Measurements from ENCODE around the gene MLN.

Gene MLN

GRCh38 chr6:33817489-33817888 is 13.7 kb upstream of the MLN start:
- no peak for TF ChIP-seq POLR2A (IDR thresholded peaks at IDR 0.05; ENCODE audit: low read depth, low read length)
- no peak for TF ChIP-seq POU2F2 (IDR thresholded peaks at IDR 0.05; ENCODE audit: low read depth, low read length)
- no peak for TF ChIP-seq TAF1 (IDR thresholded peaks at IDR 0.05; ENCODE audit: low read depth, low read length)
- no peak for TF ChIP-seq PAX5 (IDR thresholded peaks at IDR 0.05; ENCODE audit: insufficient read depth, low read length, severe bottlenecking)
- TF ChIP-seq POLR2AphosphoS5 (IDR thresholded peaks at IDR 0.05; ENCODE audit: low read depth, low read length): no peak
- TF ChIP-seq SPI1 (IDR thresholded peaks at IDR 0.05; ENCODE audit: low read depth, low read length): no peak
- no peak for FAIRE-seq
- DNase-seq (ENCODE audit: insufficient read length, low spot score): no peak

- DNase-seq (ENCODE audit: insufficient read length, low spot score) (no peak), FAIRE-seq (no peak)
- TF ChIP-seq POU2F2 (IDR thresholded peaks at IDR 0.05; ENCODE audit: low read depth, low read length) (no peak), POLR2A (IDR thresholded peaks at IDR 0.05; ENCODE audit: low read depth, low read length) (no peak), PAX5 (IDR thresholded peaks at IDR 0.05; ENCODE audit: insufficient read depth, low read length, severe bottlenecking) (no peak), POLR2AphosphoS5 (IDR thresholded peaks at IDR 0.05; ENCODE audit: low read depth, low read length) (no peak), TAF1 (IDR thresholded peaks at IDR 0.05; ENCODE audit: low read depth, low read length) (no peak), SPI1 (IDR thresholded peaks at IDR 0.05; ENCODE audit: low read depth, low read length) (no peak)
Observed at GRCh38 chr6:33816911-33817310, 13.1 kb upstream of the MLN start.

DNA sequence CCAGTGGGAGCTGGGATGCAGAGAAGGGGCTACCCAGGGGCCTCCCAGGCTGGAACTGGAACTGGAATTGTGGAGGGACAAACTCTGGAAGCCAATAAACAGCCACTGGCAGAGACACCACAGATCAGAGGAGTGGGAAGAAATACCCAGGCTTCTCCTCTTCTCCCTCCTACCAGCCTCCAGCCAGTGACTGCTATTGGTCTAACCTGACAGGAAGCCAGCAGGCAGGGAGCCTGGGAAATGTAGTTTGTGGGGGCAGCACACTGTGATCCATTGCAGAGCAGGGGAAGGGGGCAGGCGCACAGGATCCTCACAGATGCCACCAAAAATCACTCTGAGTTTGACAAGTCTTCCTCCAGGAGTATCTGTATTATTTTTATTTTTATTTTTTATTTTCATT is 12.1 kb upstream of the MLN start:
- DNase-seq (ENCODE audit: insufficient read length, low spot score) (peak; percentile 51), FAIRE-seq (no peak)
- TF ChIP-seq POU2F2 (IDR thresholded peaks at IDR 0.05; ENCODE audit: low read depth, low read length) (no peak), SPI1 (IDR thresholded peaks at IDR 0.05; ENCODE audit: low read depth, low read length) (no peak), PAX5 (IDR thresholded peaks at IDR 0.05; ENCODE audit: insufficient read depth, low read length, severe bottlenecking) (no peak), POLR2A (IDR thresholded peaks at IDR 0.05; ENCODE audit: low read depth, low read length) (no peak), POLR2AphosphoS5 (IDR thresholded peaks at IDR 0.05; ENCODE audit: low read depth, low read length) (no peak), TAF1 (IDR thresholded peaks at IDR 0.05; ENCODE audit: low read depth, low read length) (no peak)

DNA sequence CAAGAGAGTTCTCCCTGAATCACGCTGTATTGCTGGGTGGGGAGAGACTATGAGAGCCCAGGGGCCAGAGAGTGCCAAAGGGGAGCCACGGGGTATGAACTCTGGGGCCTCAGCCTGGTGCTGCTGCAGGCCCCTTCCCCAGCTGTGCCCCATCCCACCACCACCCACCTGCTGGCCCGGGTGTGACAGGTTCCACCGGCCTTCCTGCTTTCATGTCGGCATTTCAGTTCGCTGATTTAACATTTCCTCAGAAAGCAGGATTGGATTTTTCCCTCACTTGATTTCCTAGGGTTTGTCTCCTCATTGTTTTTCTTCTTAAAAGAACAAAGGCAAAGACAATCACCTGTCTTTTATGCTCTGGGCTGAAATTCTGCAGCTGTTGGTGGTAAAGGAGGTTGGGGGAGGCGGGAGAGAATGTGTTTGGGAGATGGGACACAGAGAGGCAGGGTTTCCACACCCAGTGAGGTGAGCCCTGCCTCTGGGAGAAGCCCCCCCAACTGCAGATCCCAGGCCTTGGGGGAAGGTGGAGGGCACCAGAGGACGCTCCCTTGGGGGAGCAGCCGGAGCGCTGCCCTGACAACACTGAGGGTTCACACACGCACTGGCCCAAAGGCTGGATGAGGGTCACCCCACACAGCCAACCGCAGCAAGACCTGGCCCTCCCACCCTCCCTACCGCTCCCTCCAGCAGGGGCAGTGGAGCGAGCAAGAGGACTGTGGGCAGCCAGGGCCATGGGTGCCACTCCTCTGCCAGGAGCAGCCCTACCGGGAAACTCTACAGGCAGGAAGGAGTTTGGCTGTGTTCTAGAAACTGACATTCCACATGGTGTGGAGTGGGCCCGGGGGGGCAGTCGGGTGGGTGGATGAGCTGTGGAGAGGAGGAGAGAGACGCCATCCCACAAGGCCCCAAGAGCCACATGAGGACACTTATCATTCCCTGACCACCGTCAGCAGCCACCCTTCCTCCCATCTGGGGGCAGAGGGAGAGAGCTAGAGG is 10.5 kb upstream of the MLN start:
- DNase-seq (ENCODE audit: insufficient read length, low spot score) (no peak), FAIRE-seq (no peak)
- TF ChIP-seq POU2F2 (IDR thresholded peaks at IDR 0.05; ENCODE audit: low read depth, low read length): no peak
- no peak for TF ChIP-seq POLR2A (IDR thresholded peaks at IDR 0.05; ENCODE audit: low read depth, low read length)
- no peak for TF ChIP-seq TAF1 (IDR thresholded peaks at IDR 0.05; ENCODE audit: low read depth, low read length)
- TF ChIP-seq PAX5 (IDR thresholded peaks at IDR 0.05; ENCODE audit: insufficient read depth, low read length, severe bottlenecking): no peak
- TF ChIP-seq POLR2AphosphoS5 (IDR thresholded peaks at IDR 0.05; ENCODE audit: low read depth, low read length): no peak
- no peak for TF ChIP-seq SPI1 (IDR thresholded peaks at IDR 0.05; ENCODE audit: low read depth, low read length)

DNA sequence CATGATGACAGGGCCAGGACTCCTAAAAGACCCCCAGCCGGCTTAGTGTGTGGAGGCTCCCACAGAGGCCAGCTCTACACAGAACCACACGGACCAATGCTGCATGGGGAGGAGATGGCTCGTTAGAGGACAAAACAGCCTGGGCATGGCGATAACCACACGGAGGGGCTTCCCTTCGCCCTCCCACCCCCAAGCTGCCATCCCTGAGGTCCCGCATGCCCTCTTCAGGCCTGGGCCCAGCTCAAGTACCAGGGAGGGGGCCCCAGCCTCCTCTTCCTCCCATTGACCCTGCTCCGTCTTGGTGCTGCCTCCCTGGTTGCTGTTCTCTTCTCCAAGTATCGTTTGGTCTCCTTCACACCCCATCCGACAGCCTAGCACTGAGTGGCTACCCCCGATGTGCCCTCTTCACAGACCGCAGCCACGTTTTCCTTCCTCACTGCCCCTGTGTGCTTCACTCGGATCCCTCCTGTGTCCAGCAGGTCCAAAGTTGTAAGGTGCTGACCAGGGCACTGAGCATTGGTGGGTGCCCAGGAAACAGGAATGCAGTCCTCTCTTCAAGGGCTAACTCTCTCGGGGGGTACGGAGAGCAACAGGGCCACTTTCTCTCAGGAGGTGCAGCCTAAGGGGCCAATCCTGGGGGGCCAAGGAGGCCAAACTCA is 9.6 kb upstream of the MLN start:
- DNase-seq (ENCODE audit: insufficient read length, low spot score): no peak
- FAIRE-seq: no peak
- TF ChIP-seq POLR2A (IDR thresholded peaks at IDR 0.05; ENCODE audit: low read depth, low read length) (no peak), POU2F2 (IDR thresholded peaks at IDR 0.05; ENCODE audit: low read depth, low read length) (no peak), POLR2AphosphoS5 (IDR thresholded peaks at IDR 0.05; ENCODE audit: low read depth, low read length) (no peak), SPI1 (IDR thresholded peaks at IDR 0.05; ENCODE audit: low read depth, low read length) (no peak), TAF1 (IDR thresholded peaks at IDR 0.05; ENCODE audit: low read depth, low read length) (no peak)

DNA sequence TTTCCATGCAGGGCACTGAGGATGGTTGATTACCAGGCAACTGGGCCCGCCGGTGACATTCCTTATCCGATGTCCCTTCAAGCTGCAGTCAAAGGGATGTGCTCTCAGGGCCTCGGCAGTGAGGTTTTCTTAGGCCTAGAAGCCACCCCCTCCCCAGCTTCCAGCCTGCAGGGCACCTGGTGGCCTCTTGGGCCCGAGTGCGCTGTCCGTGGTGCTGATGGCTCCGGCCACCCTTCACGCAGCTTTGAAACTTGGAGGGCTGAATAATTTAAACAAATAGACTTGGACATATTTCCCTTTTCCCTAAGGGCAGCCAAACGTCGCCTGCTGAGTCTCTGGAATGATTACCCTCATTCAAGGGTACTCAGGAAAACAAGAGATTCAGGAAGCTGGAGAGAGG is 8.9 kb upstream of the MLN start:
- FAIRE-seq (no peak), DNase-seq (ENCODE audit: insufficient read length, low spot score) (peak; percentile 63)

DNA sequence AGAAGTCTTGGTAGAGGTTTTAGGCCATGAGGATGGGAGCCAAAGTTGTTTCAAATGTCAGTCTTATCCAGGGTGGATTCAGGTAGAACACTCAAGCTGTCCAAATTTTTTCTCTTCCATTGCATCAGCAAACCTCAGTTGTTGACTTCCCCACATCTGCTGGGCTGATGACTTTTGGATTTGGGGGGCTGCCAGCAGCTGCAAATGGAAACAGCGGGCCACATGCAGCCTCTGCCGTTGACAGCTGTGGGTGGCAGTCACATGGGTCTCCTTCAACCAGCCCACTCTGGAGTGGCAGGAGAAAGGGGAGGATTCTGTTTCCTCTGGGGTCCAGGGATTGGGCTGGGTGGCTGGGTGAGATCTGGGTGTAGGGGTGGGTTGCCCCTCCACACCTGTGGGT is 5.8 kb upstream of the MLN start:
- FAIRE-seq (no peak), DNase-seq (ENCODE audit: insufficient read length, low spot score) (no peak)

More for the DNA sequence above, 8.9 kb upstream of the MLN start:
- TF ChIP-seq TAF1 (IDR thresholded peaks at IDR 0.05; ENCODE audit: low read depth, low read length) (no peak), POLR2A (IDR thresholded peaks at IDR 0.05; ENCODE audit: low read depth, low read length) (no peak), SPI1 (IDR thresholded peaks at IDR 0.05; ENCODE audit: low read depth, low read length) (no peak), POU2F2 (IDR thresholded peaks at IDR 0.05; ENCODE audit: low read depth, low read length) (no peak), POLR2AphosphoS5 (IDR thresholded peaks at IDR 0.05; ENCODE audit: low read depth, low read length) (no peak), PAX5 (IDR thresholded peaks at IDR 0.05; ENCODE audit: insufficient read depth, low read length, severe bottlenecking) (no peak)

DNA sequence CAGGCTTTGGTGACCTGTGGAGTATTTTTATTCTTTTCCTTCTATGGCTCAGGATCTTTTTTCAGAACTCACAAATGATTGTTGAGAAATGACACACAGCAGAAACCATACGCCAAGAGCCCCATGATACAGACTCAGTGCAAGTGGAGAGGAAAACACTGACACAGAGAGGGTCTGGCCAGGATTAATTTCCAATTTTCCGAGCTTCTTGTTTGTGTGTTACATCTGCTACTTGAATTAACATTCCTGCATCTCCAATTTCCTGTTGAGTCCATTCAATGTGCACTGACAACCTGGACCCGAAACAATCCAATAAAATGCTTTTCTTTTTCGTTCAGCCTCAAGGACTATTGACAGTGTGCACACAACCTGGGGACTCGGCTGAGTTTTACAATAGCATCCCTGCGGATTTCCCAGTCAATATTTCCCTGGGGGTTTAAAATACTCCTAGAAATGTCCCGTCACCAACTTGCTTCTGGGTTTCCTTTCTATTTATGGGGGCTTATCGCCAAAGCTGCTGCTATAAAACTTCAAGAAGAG is 4.9 kb upstream of the MLN start:
- TF ChIP-seq POLR2A (IDR thresholded peaks at IDR 0.05; ENCODE audit: low read depth, low read length) (no peak), POLR2AphosphoS5 (IDR thresholded peaks at IDR 0.05; ENCODE audit: low read depth, low read length) (no peak), SPI1 (IDR thresholded peaks at IDR 0.05; ENCODE audit: low read depth, low read length) (no peak), PAX5 (IDR thresholded peaks at IDR 0.05; ENCODE audit: insufficient read depth, low read length, severe bottlenecking) (no peak), POU2F2 (IDR thresholded peaks at IDR 0.05; ENCODE audit: low read depth, low read length) (no peak), TAF1 (IDR thresholded peaks at IDR 0.05; ENCODE audit: low read depth, low read length) (no peak)
- FAIRE-seq: no peak
- DNase-seq (ENCODE audit: insufficient read length, low spot score): no peak

More for the DNA sequence above, 5.8 kb upstream of the MLN start:
- no peak for TF ChIP-seq POLR2AphosphoS5 (IDR thresholded peaks at IDR 0.05; ENCODE audit: low read depth, low read length)
- TF ChIP-seq TAF1 (IDR thresholded peaks at IDR 0.05; ENCODE audit: low read depth, low read length): no peak
- no peak for TF ChIP-seq SPI1 (IDR thresholded peaks at IDR 0.05; ENCODE audit: low read depth, low read length)
- no peak for TF ChIP-seq PAX5 (IDR thresholded peaks at IDR 0.05; ENCODE audit: insufficient read depth, low read length, severe bottlenecking)
- no peak for TF ChIP-seq POLR2A (IDR thresholded peaks at IDR 0.05; ENCODE audit: low read depth, low read length)
- no peak for TF ChIP-seq POU2F2 (IDR thresholded peaks at IDR 0.05; ENCODE audit: low read depth, low read length)

- FAIRE-seq (no peak), DNase-seq (ENCODE audit: insufficient read length, low spot score) (no peak)
- TF ChIP-seq PAX5 (IDR thresholded peaks at IDR 0.05; ENCODE audit: insufficient read depth, low read length, severe bottlenecking): no peak
- TF ChIP-seq TAF1 (IDR thresholded peaks at IDR 0.05; ENCODE audit: low read depth, low read length): no peak
- TF ChIP-seq POLR2A (IDR thresholded peaks at IDR 0.05; ENCODE audit: low read depth, low read length): no peak
- TF ChIP-seq POU2F2 (IDR thresholded peaks at IDR 0.05; ENCODE audit: low read depth, low read length): no peak
- TF ChIP-seq POLR2AphosphoS5 (IDR thresholded peaks at IDR 0.05; ENCODE audit: low read depth, low read length): no peak
- no peak for TF ChIP-seq SPI1 (IDR thresholded peaks at IDR 0.05; ENCODE audit: low read depth, low read length)
Observed at GRCh38 chr6:33807606-33808005, 3.8 kb upstream of the MLN start.

All from GM12891 (cell line).